Measurements from ENCODE around the gene ANO2. TPM values are rescaled to one million over a fixed set of nuclear protein-coding genes. Genes with fewer than 3 reads are reported as not detected.
"Not testable (repeated sequence)": the region's sequence is repeated elsewhere in the genome, so short reads cannot be mapped to it uniquely, and the experiment has no call there.

ANO2 gene
- total RNA-seq, 1 experiment from 2014 or later: not detected

DNA sequence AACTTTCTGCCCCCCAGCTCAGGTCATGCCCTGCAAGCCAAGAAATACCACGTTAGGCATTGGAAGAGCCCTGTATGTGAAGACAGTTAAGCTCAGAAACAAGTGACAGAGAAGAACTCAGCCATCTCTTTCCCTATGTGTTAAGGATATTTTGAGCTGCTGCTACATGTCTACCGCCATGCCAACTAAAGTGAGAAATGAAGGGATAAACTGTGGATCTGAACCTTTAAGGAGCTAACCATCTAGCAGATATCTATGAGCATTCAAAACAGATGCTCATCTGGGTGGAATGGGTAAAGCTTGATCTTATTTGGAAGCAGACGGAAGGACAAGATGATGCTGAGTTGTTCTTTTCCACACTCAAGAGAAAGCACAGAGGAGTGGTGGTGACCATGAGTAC is 262.5 kb downstream of the ANO2 start:
- H3K4me1 ChIP-seq (ENCODE audit: insufficient read depth, low read length): no peaks in the 10 kb centered on the region
- BruUV-seq (replicated peaks): no TSS peak
- CTCF ChIA-PET: no interaction called here

DNA sequence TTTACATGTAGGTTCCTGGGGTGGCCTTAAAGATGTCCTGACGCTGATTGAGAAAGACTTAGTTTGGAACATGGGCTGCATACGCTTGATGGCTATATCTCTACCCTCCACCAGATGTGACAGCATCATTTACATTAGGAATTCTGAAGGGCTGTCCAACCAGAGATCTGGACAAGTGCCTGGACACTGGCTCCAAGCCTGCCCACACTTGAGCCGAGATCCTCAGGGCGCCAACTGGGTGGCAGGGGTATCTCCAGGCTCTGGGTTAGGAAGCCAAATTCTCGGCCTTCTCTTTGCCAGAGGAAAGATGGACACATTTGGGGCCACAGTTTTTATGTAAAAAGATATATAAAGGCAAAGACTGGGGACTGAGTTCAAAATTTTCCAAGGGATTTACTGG is 266.9 kb downstream of the ANO2 start:
- BruUV-seq (replicated peaks): no TSS peak
- Histone ChIP-seq H3K9me3 (ENCODE audit: low read length) (no peaks in the 10 kb centered on the region), H3K27me3 (ENCODE audit: low read length) (0 out of 2 replicates have a peak, but pooled peaks cover 13% of the 10 kb centered on the region), H3K4me1 (ENCODE audit: insufficient read depth, low read length) (no peaks in the 10 kb centered on the region), H3K36me3 (ENCODE audit: low read depth, low read length) (no peaks in the 10 kb centered on the region), H2AFZ (ENCODE audit: low read length) (no peak overlapping the region), H4K20me1 (ENCODE audit: low read length) (no peaks in the 10 kb centered on the region), H3K9me2 (replicated peaks; ENCODE audit: low read length) (no peaks in the 10 kb centered on the region), H3F3A (ENCODE audit: low read length, unreplicated experiment) (no peaks in the 10 kb centered on the region), H3K4me3 (ENCODE audit: low read length) (no peak overlapping the region), H3K79me2 (ENCODE audit: low read length) (no peaks in the 10 kb centered on the region), H3K9ac (ENCODE audit: low read length) (no peak overlapping the region), H3K27ac (ENCODE audit: low read length) (no peak overlapping the region), H3K4me2 (ENCODE audit: low read length) (no peak overlapping the region)
- no peak for TF ChIP-seq EZH2 (IDR thresholded peaks at IDR 0.05; ENCODE audit: low read length, unreplicated experiment)
- no peak for TF ChIP-seq EZH2phosphoT487 (IDR thresholded peaks at IDR 0.05; ENCODE audit: borderline replicate concordance, low read length)
- no peak for TF ChIP-seq CTCF (conservative IDR thresholded peaks at IDR 0.05; ENCODE audit: low read depth, low read length)
- ATAC-seq (no peak), DNase-seq (no peak)
- ChIA-PET CTCF (no interaction called here), POLR2A (ENCODE audit: unreplicated experiment) (no interaction called here)
- intact Hi-C loops (cut with micrococcal nuclease): no loop called here

More for the DNA sequence above, 262.5 kb downstream of the ANO2 start:
- Histone ChIP-seq H3F3A (ENCODE audit: low read length, unreplicated experiment) (no peaks in the 10 kb centered on the region), H3K4me3 (ENCODE audit: low read length) (no peak overlapping the region), H3K27ac (ENCODE audit: low read length) (no peak overlapping the region), H3K9ac (ENCODE audit: low read length) (no peak overlapping the region), H3K4me2 (ENCODE audit: low read length) (no peak overlapping the region), H3K79me2 (ENCODE audit: low read length) (no peaks in the 10 kb centered on the region), H3K36me3 (ENCODE audit: low read depth, low read length) (no peaks in the 10 kb centered on the region), H3K9me3 (ENCODE audit: low read length) (no peaks in the 10 kb centered on the region), H4K20me1 (ENCODE audit: low read length) (no peaks in the 10 kb centered on the region), H2AFZ (ENCODE audit: low read length) (no peak overlapping the region), H3K27me3 (ENCODE audit: low read length) (0 out of 2 replicates have a peak, but pooled peaks cover 13% of the 10 kb centered on the region), H3K9me2 (replicated peaks; ENCODE audit: low read length) (no peaks in the 10 kb centered on the region)
- DNase-seq (no peak), ATAC-seq (no peak)
- intact Hi-C loops (cut with micrococcal nuclease): no loop called here
- POLR2A ChIA-PET (ENCODE audit: unreplicated experiment): no interaction called here
- TF ChIP-seq EZH2phosphoT487 (IDR thresholded peaks at IDR 0.05; ENCODE audit: borderline replicate concordance, low read length) (no peak), EZH2 (IDR thresholded peaks at IDR 0.05; ENCODE audit: low read length, unreplicated experiment) (no peak), CTCF (conservative IDR thresholded peaks at IDR 0.05; ENCODE audit: low read depth, low read length) (no peak)

DNA sequence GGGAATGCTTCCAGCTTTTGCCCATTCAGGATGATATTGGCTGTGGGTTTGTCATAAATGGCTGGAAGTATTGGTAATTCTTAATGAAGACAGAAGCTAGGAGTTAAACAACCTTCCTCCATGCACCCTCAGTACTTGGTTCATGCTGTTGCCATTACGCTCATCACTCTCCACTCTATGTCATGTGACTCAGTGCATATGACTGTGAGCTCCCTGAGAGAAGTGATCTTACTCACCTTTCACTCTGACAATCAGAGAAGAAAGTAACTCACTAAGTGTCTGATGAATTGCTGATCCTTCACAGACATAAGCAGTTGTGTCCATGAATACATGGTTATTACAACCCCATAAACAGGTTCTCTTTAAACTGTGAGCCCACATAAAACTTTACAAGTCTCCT is 275.4 kb downstream of the ANO2 start:
- H3K27me3 ChIP-seq (ENCODE audit: low read length); ATAC-seq; H3K36me3 ChIP-seq (ENCODE audit: low read depth, low read length); H2AFZ ChIP-seq (ENCODE audit: low read length); H3F3A ChIP-seq (ENCODE audit: low read length, unreplicated experiment); intact Hi-C loops (cut with micrococcal nuclease); BruUV-seq (replicated peaks); POLR2A ChIA-PET (ENCODE audit: unreplicated experiment); CTCF ChIA-PET; H3K79me2 ChIP-seq (ENCODE audit: low read length); H3K9ac ChIP-seq (ENCODE audit: low read length); H3K4me1 ChIP-seq (ENCODE audit: insufficient read depth, low read length); H3K9me3 ChIP-seq (ENCODE audit: low read length); H3K4me3 ChIP-seq (ENCODE audit: low read length); H3K9me2 ChIP-seq (replicated peaks; ENCODE audit: low read length); H3K27ac ChIP-seq (ENCODE audit: low read length); H3K4me2 ChIP-seq (ENCODE audit: low read length); DNase-seq; H4K20me1 ChIP-seq (ENCODE audit: low read length): not testable (repeated sequence)
